HL-60 (cell line): Measurements from ENCODE around the gene SUPT5H.

Source experiments
- DNase-seq, 2 experiments: peaks; one replicate each; pipeline ENCODE4 v3.0.0-alpha.2; 2010 to 2020; ENCODE audit warnings: low read depth in 1 of 2, low spot score in 1 of 2
- H3K27ac ChIP-seq: fragments of 250-450 bp; sonication (Bioruptor Pico); replicated peaks from 2 replicates; pipeline ENCODE4 v1.5.1; 2020; ENCODE audit warnings: mild to moderate bottlenecking, moderate library complexity
- H3K27me3 ChIP-seq: fragments of 250-450 bp; sonication (Bioruptor Pico); 2 replicates; pipeline ENCODE4 v1.5.1; 2021; ENCODE audit warnings: mild to moderate bottlenecking, moderate library complexity; ENCODE audit not compliant: insufficient read depth, poor library complexity, severe bottlenecking
- H3K4me3 ChIP-seq: replicated peaks from 2 replicates; pipeline ENCODE4 v1.5.1; 2011; ENCODE audit warnings: mild to moderate bottlenecking, control low read depth, low read length; ENCODE audit not compliant: insufficient read depth
- CTCF ChIP-seq: IDR thresholded peaks from one replicate; pipeline ENCODE4 v1.5.1; 2011; ENCODE audit warnings: low read length, control low read depth, inconsistent platforms; ENCODE audit not compliant: insufficient read depth
- GABPA ChIP-seq: IDR thresholded peaks from 2 replicates; pipeline ENCODE4 v1.6.1; 2012; ENCODE audit warnings: low read depth
- POLR2AphosphoS5 ChIP-seq: IDR thresholded peaks from 2 replicates; pipeline ENCODE4 v1.6.1; 2012; ENCODE audit warnings: low read depth
- REST ChIP-seq: IDR thresholded peaks from 2 replicates; pipeline ENCODE4 v1.6.1; 2012; ENCODE audit warnings: low read depth; ENCODE audit not compliant: insufficient replicate concordance
- SPI1 ChIP-seq: IDR thresholded peaks from 2 replicates; pipeline ENCODE4 v1.6.1; 2012; ENCODE audit warnings: low read depth, mild to moderate bottlenecking, borderline replicate concordance

The SUPT5H gene

GRCh38 chr19:39411832-39412099 is 33.6 kb upstream of the SUPT5H start:
- peak overlapping the region; percentile 73 for H3K4me3 ChIP-seq
- no peak for TF ChIP-seq REST
- no peak for TF ChIP-seq SPI1
- no peak for TF ChIP-seq POLR2AphosphoS5
- TF ChIP-seq GABPA = 0 out of 2 replicates have a peak, but pooled peaks have one; percentile 8
- TF ChIP-seq CTCF = peak; percentile 90
- peaks cover 23% of the 10 kb centered on the region for H3K27me3 ChIP-seq
- DNase-seq = peak; percentile 75 to 93
- peak overlapping the region; percentile 95 for H3K27ac ChIP-seq

GRCh38 chr19:39412100-39412866 is 33.1 kb upstream of the SUPT5H start, which contains the start of gene PLEKHG2:
Gene PLEKHG2 (plus strand): TSS chr19:39412669. CDS start chr19:39414087, 1,418 bp downstream.
- Histone ChIP-seq H3K27ac (peak within 1 kb of the TSS; percentile 95), H3K4me3 (peak within 1 kb of the TSS; percentile 73), H3K27me3 (peaks cover 28% of the 10 kb centered on the region)
- TF ChIP-seq POLR2AphosphoS5 (peak; percentile 77), SPI1 (peak; percentile 70; the same call in 1 of the 2 replicates), GABPA (0 out of 2 replicates have a peak, but pooled peaks have one; percentile 18), REST (no peak), CTCF (no peak)
- DNase-seq = peak; percentile 98

GRCh38 chr19:39412867-39413271 is 32.5 kb upstream of the SUPT5H start:
- peak; percentile 27 for TF ChIP-seq CTCF
- no peak for TF ChIP-seq POLR2AphosphoS5
- TF ChIP-seq REST = no peak
- no peak for TF ChIP-seq GABPA
- no peak for TF ChIP-seq SPI1

More at GRCh38 chr19:39412867-39413271, 32.5 kb upstream of the SUPT5H start:
- H3K4me3 ChIP-seq = peak overlapping the region; percentile 73
- peak overlapping the region; percentile 53 for H3K27ac ChIP-seq
- H3K27me3 ChIP-seq = peaks cover 31% of the 10 kb centered on the region
- DNase-seq = no peak
